Ishikawa (cell line): Measurements from ENCODE around the gene WWOX.

Experiments used
- CEBPB ChIP-seq: IDR thresholded peaks from 2 replicates; pipeline ENCODE4 v1.6.1; 2012
- EGR1 ChIP-seq: IDR thresholded peaks from 2 replicates; pipeline ENCODE4 v1.6.1; 2012
- EP300 ChIP-seq: IDR thresholded peaks from 2 replicates; pipeline ENCODE4 v1.6.1; 2012; ENCODE audit warnings: borderline replicate concordance
- MAX ChIP-seq: IDR thresholded peaks from 2 replicates; pipeline ENCODE4 v1.6.1; 2012
- TAF1 ChIP-seq: IDR thresholded peaks from 2 replicates; pipeline ENCODE4 v1.6.1; 2012; ENCODE audit warnings: low read depth, mild to moderate bottlenecking
- TCF12 ChIP-seq: IDR thresholded peaks from 2 replicates; pipeline ENCODE4 v1.6.1; 2012; ENCODE audit warnings: low read depth
- ZBTB7A ChIP-seq: IDR thresholded peaks from 2 replicates; pipeline ENCODE4 v1.6.1; 2012; ENCODE audit warnings: low read depth

GRCh38 chr16:78091419-78091818, 8.0 kb upstream of the WWOX start:
- TF ChIP-seq TCF12, result no peak
- no peak for TF ChIP-seq EP300
- no peak for TF ChIP-seq TAF1
- no peak for TF ChIP-seq MAX
- no peak for TF ChIP-seq ZBTB7A
- no peak for TF ChIP-seq CEBPB
- TF ChIP-seq EGR1, result no peak
